ENCODE data around the gene ABLIM1.

DNA sequence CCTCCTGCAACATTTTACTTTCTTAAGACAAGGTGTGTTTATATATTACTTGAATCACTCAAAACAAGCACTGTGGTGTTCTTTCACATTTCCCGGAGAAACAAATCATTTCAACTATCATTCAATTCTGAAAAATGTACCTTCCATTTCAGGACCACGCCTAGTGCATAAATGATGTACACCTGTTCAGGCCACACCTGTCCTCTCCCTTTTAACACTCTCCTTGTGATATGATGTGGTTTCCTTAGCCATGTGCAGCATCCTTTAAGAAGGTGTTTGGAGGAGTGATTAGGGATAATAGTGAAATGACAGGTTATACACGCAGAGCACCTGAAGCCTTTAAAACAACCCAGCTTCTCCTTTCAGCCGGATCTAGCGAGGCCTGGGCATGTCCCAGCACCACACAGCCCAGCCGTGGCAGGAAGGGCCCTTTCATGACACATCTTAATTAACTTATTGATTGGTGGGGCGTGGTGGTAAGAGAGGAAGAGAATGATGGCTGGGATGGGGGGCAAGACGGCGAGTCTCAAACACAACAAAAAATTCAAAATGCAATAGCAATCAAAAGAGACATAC, 26.9 kb downstream of the ABLIM1 start:
- TF ChIP-seq, protein P1, sequence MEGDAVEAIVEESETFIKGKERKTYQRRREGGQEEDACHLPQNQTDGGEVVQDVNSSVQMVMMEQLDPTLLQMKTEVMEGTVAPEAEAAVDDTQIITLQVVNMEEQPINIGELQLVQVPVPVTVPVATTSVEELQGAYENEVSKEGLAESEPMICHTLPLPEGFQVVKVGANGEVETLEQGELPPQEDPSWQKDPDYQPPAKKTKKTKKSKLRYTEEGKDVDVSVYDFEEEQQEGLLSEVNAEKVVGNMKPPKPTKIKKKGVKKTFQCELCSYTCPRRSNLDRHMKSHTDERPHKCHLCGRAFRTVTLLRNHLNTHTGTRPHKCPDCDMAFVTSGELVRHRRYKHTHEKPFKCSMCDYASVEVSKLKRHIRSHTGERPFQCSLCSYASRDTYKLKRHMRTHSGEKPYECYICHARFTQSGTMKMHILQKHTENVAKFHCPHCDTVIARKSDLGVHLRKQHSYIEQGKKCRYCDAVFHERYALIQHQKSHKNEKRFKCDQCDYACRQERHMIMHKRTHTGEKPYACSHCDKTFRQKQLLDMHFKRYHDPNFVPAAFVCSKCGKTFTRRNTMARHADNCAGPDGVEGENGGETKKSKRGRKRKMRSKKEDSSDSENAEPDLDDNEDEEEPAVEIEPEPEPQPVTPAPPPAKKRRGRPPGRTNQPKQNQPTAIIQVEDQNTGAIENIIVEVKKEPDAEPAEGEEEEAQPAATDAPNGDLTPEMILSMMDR (conservative IDR thresholded peaks at IDR 0.05 in 1 of 2, IDR thresholded peaks at IDR 0.05 in 1 of 2; ENCODE audit: extremely low read depth in 1 of 2, insufficient read depth in 1 of 2, low read depth in 1 of 2, low read length in 2 of 2), result no peak
- TF ChIP-seq EZH2 (IDR thresholded peaks at IDR 0.05; ENCODE audit: borderline replicate concordance, low read length), result no peak
